ENCODE data around the gene CRYBG2. TPM values are rescaled to one million over a fixed set of nuclear protein-coding genes. Genes with fewer than 3 reads are reported as not detected.

Gene CRYBG2
- total RNA-seq, 3 donors from 2014 or later (not counting 1 experiment from before 2014, with no cell fraction given): 2.5 to 5.8 (median 3.2) TPM

GRCh38 chr1:26363549-26364448 is 9.9 kb upstream of the CRYBG2 start:
- H3K36me3 Mint-ChIP-seq: no peaks in the 10 kb centered on the region
- WGBS (ENCODE audit: insufficient coverage): 34% methylated on average over 25 of the region's 26 CpGs
- peak overlapping the region in 1 of 2 donors; percentile 31 for H3K27ac Mint-ChIP-seq
- no peak overlapping the region for H3K27ac ChIP-seq (ENCODE audit: low read length)
- peaks cover 64% of the 10 kb centered on the region for H3K4me1 ChIP-seq (ENCODE audit: control insufficient read depth, insufficient read depth, low read length)
- TF ChIP-seq, protein P1, sequence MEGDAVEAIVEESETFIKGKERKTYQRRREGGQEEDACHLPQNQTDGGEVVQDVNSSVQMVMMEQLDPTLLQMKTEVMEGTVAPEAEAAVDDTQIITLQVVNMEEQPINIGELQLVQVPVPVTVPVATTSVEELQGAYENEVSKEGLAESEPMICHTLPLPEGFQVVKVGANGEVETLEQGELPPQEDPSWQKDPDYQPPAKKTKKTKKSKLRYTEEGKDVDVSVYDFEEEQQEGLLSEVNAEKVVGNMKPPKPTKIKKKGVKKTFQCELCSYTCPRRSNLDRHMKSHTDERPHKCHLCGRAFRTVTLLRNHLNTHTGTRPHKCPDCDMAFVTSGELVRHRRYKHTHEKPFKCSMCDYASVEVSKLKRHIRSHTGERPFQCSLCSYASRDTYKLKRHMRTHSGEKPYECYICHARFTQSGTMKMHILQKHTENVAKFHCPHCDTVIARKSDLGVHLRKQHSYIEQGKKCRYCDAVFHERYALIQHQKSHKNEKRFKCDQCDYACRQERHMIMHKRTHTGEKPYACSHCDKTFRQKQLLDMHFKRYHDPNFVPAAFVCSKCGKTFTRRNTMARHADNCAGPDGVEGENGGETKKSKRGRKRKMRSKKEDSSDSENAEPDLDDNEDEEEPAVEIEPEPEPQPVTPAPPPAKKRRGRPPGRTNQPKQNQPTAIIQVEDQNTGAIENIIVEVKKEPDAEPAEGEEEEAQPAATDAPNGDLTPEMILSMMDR (IDR thresholded peaks at IDR 0.05): peak; percentile 99
- H3K9me3 Mint-ChIP-seq: no peaks in the 10 kb centered on the region
- peaks cover 42 to 48% of the 10 kb centered on the region in 2 donors for H3K4me1 Mint-ChIP-seq
- no peak overlapping the region for H3K4me3 Mint-ChIP-seq
- peaks cover 32% of the 10 kb centered on the region for H3K27me3 ChIP-seq (ENCODE audit: control insufficient read depth, insufficient read depth, low read length)
- no peak overlapping the region for H3K4me3 ChIP-seq (ENCODE audit: low read length)
- peaks cover 56 to 61% of the 10 kb centered on the region in 2 donors for H3K27me3 Mint-ChIP-seq (ENCODE audit: low read depth in 2 of 2)
- no peaks in the 10 kb centered on the region for H3K9me3 ChIP-seq (ENCODE audit: control insufficient read depth, insufficient read depth, low read length)
- DNase-seq (peak; percentile 80 to 93), ATAC-seq (peak; percentile 85 to 88 (median 86))
- intact Hi-C loops (cut with micrococcal nuclease): loop anchor here (10.0 kb wide), 1 partner anchor 51 kb away; the partner anchor contains the start of gene LIN28A
- H3K36me3 ChIP-seq (ENCODE audit: control insufficient read depth, insufficient read depth, low read length): no peaks in the 10 kb centered on the region

DNA sequence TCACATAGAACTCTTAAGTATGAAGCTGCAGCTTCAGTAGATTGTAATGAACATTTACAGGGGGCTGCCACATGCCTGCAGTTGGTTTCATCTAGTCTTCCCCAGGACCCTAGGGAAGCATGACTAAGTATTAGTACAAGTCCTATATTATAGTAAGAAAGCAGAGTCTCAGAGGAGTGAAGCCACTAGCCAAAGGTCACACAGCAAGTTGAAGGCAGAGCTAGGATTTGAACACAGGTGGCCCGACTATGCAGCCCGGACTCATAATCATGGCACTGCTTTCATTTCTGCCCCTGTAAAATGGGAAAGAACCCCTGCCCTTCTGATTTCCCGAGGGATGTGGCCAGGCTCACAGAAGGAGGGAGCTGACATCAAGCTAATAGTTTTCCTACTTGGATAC is 8.4 kb upstream of the CRYBG2 start:
- H3K9me3 Mint-ChIP-seq: no peaks in the 10 kb centered on the region
- Histone ChIP-seq H3K27ac (ENCODE audit: low read length) (no peak overlapping the region), H3K4me1 (ENCODE audit: control insufficient read depth, insufficient read depth, low read length) (peaks cover 51% of the 10 kb centered on the region), H3K36me3 (ENCODE audit: control insufficient read depth, insufficient read depth, low read length) (no peaks in the 10 kb centered on the region), H3K27me3 (ENCODE audit: control insufficient read depth, insufficient read depth, low read length) (peaks cover 32% of the 10 kb centered on the region), H3K9me3 (ENCODE audit: control insufficient read depth, insufficient read depth, low read length) (no peaks in the 10 kb centered on the region), H3K4me3 (ENCODE audit: low read length) (no peak overlapping the region)
- TF ChIP-seq, protein P1 (IDR thresholded peaks at IDR 0.05): no peak
- DNase-seq: no peak
- intact Hi-C loops (cut with micrococcal nuclease): loop anchor here (10.0 kb wide), 1 partner anchor 52 kb away; the partner anchor contains the start of gene LIN28A
- peaks cover 45 to 48% of the 10 kb centered on the region in 2 donors for H3K4me1 Mint-ChIP-seq
- peaks cover 63 to 64% of the 10 kb centered on the region in 2 donors for H3K27me3 Mint-ChIP-seq (ENCODE audit: low read depth in 2 of 2)
- 94% methylated on average over 3 of the region's 3 CpGs for WGBS (ENCODE audit: insufficient coverage)
- peak overlapping the region; percentile 53 for H3K4me3 Mint-ChIP-seq
- H3K27ac Mint-ChIP-seq: no peak overlapping the region
- no peak for ATAC-seq
- no peaks in the 10 kb centered on the region for H3K36me3 Mint-ChIP-seq

- H3K4me1 Mint-ChIP-seq: peaks cover 45 to 48% of the 10 kb centered on the region in 2 donors
- no peak overlapping the region for H3K4me3 ChIP-seq (ENCODE audit: low read length)
- H3K27me3 Mint-ChIP-seq (ENCODE audit: low read depth in 2 of 2): peaks cover 64 to 65% of the 10 kb centered on the region in 2 donors
- no peaks in the 10 kb centered on the region for H3K36me3 Mint-ChIP-seq
- WGBS (ENCODE audit: insufficient coverage): 94% methylated on average over 12 of the region's 12 CpGs
- H3K4me1 ChIP-seq (ENCODE audit: control insufficient read depth, insufficient read depth, low read length): peaks cover 48% of the 10 kb centered on the region
- no peaks in the 10 kb centered on the region for H3K9me3 Mint-ChIP-seq
- H3K27ac ChIP-seq (ENCODE audit: low read length): no peak overlapping the region
- DNase-seq (no peak), ATAC-seq (no peak)
- peak overlapping the region; percentile 53 for H3K4me3 Mint-ChIP-seq
- intact Hi-C loops (cut with micrococcal nuclease): loop anchor here (10.0 kb wide), 1 partner anchor 53 kb away; the partner anchor contains the start of gene LIN28A
- no peak overlapping the region for H3K27ac Mint-ChIP-seq
- no peaks in the 10 kb centered on the region for H3K36me3 ChIP-seq (ENCODE audit: control insufficient read depth, insufficient read depth, low read length)
- no peaks in the 10 kb centered on the region for H3K9me3 ChIP-seq (ENCODE audit: control insufficient read depth, insufficient read depth, low read length)
- peaks cover 32% of the 10 kb centered on the region for H3K27me3 ChIP-seq (ENCODE audit: control insufficient read depth, insufficient read depth, low read length)
- TF ChIP-seq, protein P1 (IDR thresholded peaks at IDR 0.05): no peak
Observed at GRCh38 chr1:26361605-26362122, 7.7 kb upstream of the CRYBG2 start.

Measured in natural killer cell (primary cell).